ENCODE measurements around the gene MYO3B.

The MYO3B gene

GRCh38 chr2:170176212-170176611 is 1.7 kb upstream of the MYO3B start:
- H3K4me3 ChIP-seq (ENCODE audit: low read length): no peak overlapping the region
- TF ChIP-seq CTCF (conservative IDR thresholded peaks at IDR 0.05; ENCODE audit: low read depth, low read length): no peak
- DNase-seq (ENCODE audit: low read depth): no peak

- no peak for TF ChIP-seq CTCF (conservative IDR thresholded peaks at IDR 0.05; ENCODE audit: low read depth, low read length)
- H3K4me3 ChIP-seq (ENCODE audit: low read length): no peak overlapping the region
- DNase-seq (ENCODE audit: low read depth): no peak
Observed at GRCh38 chr2:170180031-170180566, 2.2 kb downstream of the MYO3B start.

GRCh38 chr2:170181602-170182001 is 3.7 kb downstream of the MYO3B start:
- TF ChIP-seq CTCF (conservative IDR thresholded peaks at IDR 0.05; ENCODE audit: low read depth, low read length): no peak
- no peak for DNase-seq (ENCODE audit: low read depth)
- H3K4me3 ChIP-seq (ENCODE audit: low read length): no peak overlapping the region

- DNase-seq (ENCODE audit: low read depth): no peak
- H3K4me3 ChIP-seq (ENCODE audit: low read length): no peak overlapping the region
- no peak for TF ChIP-seq CTCF (conservative IDR thresholded peaks at IDR 0.05; ENCODE audit: low read depth, low read length)
Observed at GRCh38 chr2:170185319-170185718, 7.4 kb downstream of the MYO3B start.

- DNase-seq (ENCODE audit: low read depth): no peak
- H3K4me3 ChIP-seq (ENCODE audit: low read length): no peak overlapping the region
- no peak for TF ChIP-seq CTCF (conservative IDR thresholded peaks at IDR 0.05; ENCODE audit: low read depth, low read length)
Observed at GRCh38 chr2:170189757-170190156, 11.8 kb downstream of the MYO3B start.

GRCh38 chr2:170190172-170190571 is 12.2 kb downstream of the MYO3B start:
- DNase-seq (ENCODE audit: low read depth): no peak

More at GRCh38 chr2:170190172-170190571, 12.2 kb downstream of the MYO3B start:
- no peak for TF ChIP-seq CTCF (conservative IDR thresholded peaks at IDR 0.05; ENCODE audit: low read depth, low read length)
- H3K4me3 ChIP-seq (ENCODE audit: low read length): no peak overlapping the region

Data from retinal pigment epithelial cell (primary cell).